H9 (cell line): Measurements from ENCODE around the gene PDZD2. TPM values are rescaled to one million over a fixed set of nuclear protein-coding genes. Genes with fewer than 3 reads are reported as not detected.
A peak's percentile ranks its signal among the peaks of the same experiment; 100 is the strongest.

Source experiments
- DNase-seq: peaks from one replicate; pipeline ENCODE4 v3.0.0-alpha.2; 2017
- H2AFZ ChIP-seq: one replicate; pipeline ENCODE4 v1.6.1; 2013; ENCODE audit warnings: mild to moderate bottlenecking, low read length, control low read depth, moderate library complexity
- H2AK5ac ChIP-seq: 2 replicates; pipeline ENCODE4 v1.6.1; 2013; ENCODE audit warnings: low read length, control low read depth, mixed read lengths; ENCODE audit not compliant: insufficient read length
- H2BK120ac ChIP-seq: one replicate; pipeline ENCODE4 v1.6.1; 2013; ENCODE audit warnings: low read depth, mild to moderate bottlenecking, low read length, control low read depth, inconsistent platforms; ENCODE audit not compliant: poor library complexity, severe bottlenecking
- H2BK12ac ChIP-seq: 2 replicates; pipeline ENCODE4 v1.6.1; 2013; ENCODE audit warnings: low read length, control low read depth, mixed read lengths, low read depth; ENCODE audit not compliant: insufficient read length
- H2BK15ac ChIP-seq: 2 replicates; pipeline ENCODE4 v1.6.1; 2013; ENCODE audit warnings: low read depth, low read length, control low read depth
- H2BK20ac ChIP-seq: one replicate; pipeline ENCODE4 v1.6.1; 2013; ENCODE audit warnings: low read depth, mild to moderate bottlenecking, low read length, control low read depth, inconsistent platforms; ENCODE audit not compliant: poor library complexity, severe bottlenecking
- H2BK5ac ChIP-seq: 2 replicates; pipeline ENCODE4 v1.6.1; 2013; ENCODE audit warnings: low read length, control low read depth, mixed read lengths; ENCODE audit not compliant: insufficient read length
- H3K14ac ChIP-seq: 2 replicates; pipeline ENCODE4 v1.6.1; 2013; ENCODE audit warnings: low read length, control low read depth; ENCODE audit not compliant: insufficient read depth
- H3K18ac ChIP-seq: 2 replicates; pipeline ENCODE4 v1.6.1; 2013; ENCODE audit warnings: low read depth, mild to moderate bottlenecking, mixed read lengths, low read length, control low read depth; ENCODE audit not compliant: insufficient read length
- H3K23ac ChIP-seq: 2 replicates; pipeline ENCODE4 v1.6.1; 2013; ENCODE audit warnings: low read length, control low read depth, mixed read lengths, low read depth; ENCODE audit not compliant: insufficient read length
- H3K23me2 ChIP-seq: 2 replicates; pipeline ENCODE4 v1.6.1; 2013; ENCODE audit warnings: low read depth, mild to moderate bottlenecking, mixed read lengths, low read length, control low read depth; ENCODE audit not compliant: insufficient read length, poor library complexity, severe bottlenecking
- H3K27ac ChIP-seq: 2 replicates; pipeline ENCODE4 v1.5.1; 2013; ENCODE audit warnings: low read length, control low read depth, mixed read lengths, low read depth; ENCODE audit not compliant: insufficient read length
- H3K27me3 ChIP-seq: 2 replicates; pipeline ENCODE4 v1.6.1; 2013; ENCODE audit warnings: low read length, control low read depth, inconsistent platforms; ENCODE audit not compliant: insufficient read depth
- H3K4ac ChIP-seq: 2 replicates; pipeline ENCODE4 v1.6.1; 2013; ENCODE audit warnings: low read depth, mild to moderate bottlenecking, control low read depth, inconsistent platforms, low read length, moderate library complexity
- H3K4me1 ChIP-seq: 2 replicates; pipeline ENCODE4 v1.6.1; 2013; ENCODE audit warnings: low read length, control low read depth, inconsistent platforms; ENCODE audit not compliant: insufficient read depth
- H3K4me2 ChIP-seq: 2 replicates; pipeline ENCODE4 v1.6.1; 2013; ENCODE audit warnings: low read length, control low read depth, mixed read lengths; ENCODE audit not compliant: insufficient read length, insufficient read depth
- H3K56ac ChIP-seq: 2 replicates; pipeline ENCODE4 v1.6.1; 2013; ENCODE audit warnings: low read depth, mild to moderate bottlenecking, mixed read lengths, low read length, control low read depth; ENCODE audit not compliant: insufficient read length
- H3K79me1 ChIP-seq: 2 replicates; pipeline ENCODE4 v1.6.1; 2013; ENCODE audit warnings: low read depth, mild to moderate bottlenecking, moderate library complexity, low read length, control low read depth, inconsistent platforms; ENCODE audit not compliant: insufficient read depth, poor library complexity, severe bottlenecking
- H3K79me2 ChIP-seq: 2 replicates; pipeline ENCODE4 v1.6.1; 2013; ENCODE audit warnings: low read length, control low read depth, inconsistent platforms; ENCODE audit not compliant: insufficient read depth
- H3K9ac ChIP-seq: 2 replicates; pipeline ENCODE4 v1.6.1; 2013; ENCODE audit warnings: low read length, control low read depth, mixed read lengths; ENCODE audit not compliant: insufficient read length; ENCODE audit errors: extremely low read depth
- H3K9me3 ChIP-seq: one replicate; pipeline ENCODE4 v1.6.1; 2013; ENCODE audit warnings: low read depth, low read length, inconsistent platforms; ENCODE audit not compliant: control insufficient read depth
- H3T11ph ChIP-seq: one replicate; pipeline ENCODE4 v1.6.1; 2013; ENCODE audit warnings: mild to moderate bottlenecking, low read length, control low read depth, inconsistent platforms
- H4K20me1 ChIP-seq: one replicate; pipeline ENCODE4 v1.6.1; 2013; ENCODE audit not compliant: control insufficient read depth, insufficient read length, insufficient read depth
- H4K5ac ChIP-seq: 2 replicates; pipeline ENCODE4 v1.6.1; 2013; ENCODE audit warnings: low read depth, mild to moderate bottlenecking, mixed read lengths, low read length, control low read depth; ENCODE audit not compliant: insufficient read length
- H4K8ac ChIP-seq: replicated peaks from 2 replicates; pipeline ENCODE4 v1.6.1; 2013; ENCODE audit warnings: low read length, control low read depth, mixed read lengths, low read depth; ENCODE audit not compliant: insufficient read length
- H4K91ac ChIP-seq: 2 replicates; pipeline ENCODE4 v1.6.1; 2013; ENCODE audit warnings: low read depth, mild to moderate bottlenecking, moderate library complexity, mixed read lengths, low read length, control low read depth; ENCODE audit not compliant: insufficient read length
- H3K27ac Mint-ChIP-seq, 3 experiments: 2 replicates in 2 of 3; 3 replicates in 1 of 3; pipeline ENCODE4 v1.8.0; 2020 to 2021; ENCODE audit warnings: mixed read lengths in 3 of 3, mild to moderate bottlenecking in 1 of 3, moderate library complexity in 1 of 3
- H3K27me3 Mint-ChIP-seq: 2 replicates; pipeline ENCODE4 v1.8.0; 2021; ENCODE audit warnings: low read depth, mild to moderate bottlenecking, moderate library complexity, mixed read lengths
- H3K36me3 Mint-ChIP-seq, 3 experiments: 2 replicates in 2 of 3; 3 replicates in 1 of 3; pipeline ENCODE4 v1.8.0; 2020 to 2021; ENCODE audit warnings: low read depth in 3 of 3, mixed read lengths in 3 of 3; ENCODE audit not compliant: insufficient read depth in 1 of 3
- H3K4me1 Mint-ChIP-seq, 2 experiments: 2 replicates each; pipeline ENCODE4 v1.8.0; 2020; ENCODE audit warnings: mixed read lengths in 2 of 2
- H3K4me3 Mint-ChIP-seq, 2 experiments: 2 replicates in 1 of 2; 3 replicates in 1 of 2; pipeline ENCODE4 v1.8.0; 2020 to 2021; ENCODE audit warnings: mild to moderate bottlenecking in 2 of 2, mixed read lengths in 2 of 2, moderate library complexity in 1 of 2
- H3K9me3 Mint-ChIP-seq, 2 experiments: 2 replicates in 1 of 2; 3 replicates in 1 of 2; pipeline ENCODE4 v1.8.0; 2020; ENCODE audit warnings: mild to moderate bottlenecking in 2 of 2, mixed read lengths in 2 of 2, moderate library complexity in 1 of 2
- WGBS: extraction: QIAGEN DNeasy Blood & Tissue Kit; methylation state at CpG from one replicate; pipeline ENCODE4 v1.1.7; 2013; ENCODE audit warnings: missing lambda C conversion rate, low lambda C conversion rate, mixed read lengths; ENCODE audit not compliant: insufficient read length; ENCODE audit errors: extremely low coverage; 5-methylcytosine and 5-hydroxymethylcytosine counted together
- total RNA-seq: library from RNA; stranded (reverse); gene quantifications from 2 replicates; pipeline ENCODE4 v1.2.1, GENCODE V29; 2021
- TF ChIP-seq, protein P1 (sequence below): fragments of 200-600 bp; sonication (generic); conservative IDR thresholded peaks from 3 replicates; pipeline ENCODE4 v1.8.0; 2021; ENCODE audit warnings: antibody characterized with exemption, mild to moderate bottlenecking

Gene PDZD2
- total RNA-seq, 1 experiment from 2014 or later = 9.9 TPM

DNA sequence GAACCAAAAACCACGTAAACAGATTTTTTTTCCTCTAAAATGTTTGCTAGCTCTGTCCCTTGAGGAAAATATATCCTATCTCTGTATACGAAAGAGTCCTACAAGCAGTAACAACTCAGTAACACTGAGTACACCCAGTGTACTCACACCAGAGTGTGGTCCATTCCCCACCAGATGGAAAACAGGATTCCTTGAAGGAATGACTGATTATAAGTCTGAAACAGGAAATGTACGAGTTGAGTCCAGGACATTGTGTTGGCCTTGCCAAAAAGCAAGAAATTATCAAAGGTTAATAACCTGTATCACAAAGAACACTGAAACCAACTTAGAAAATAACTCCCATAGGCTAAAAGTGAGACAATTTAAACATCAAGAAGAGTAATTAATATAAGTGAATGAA lies 514.8 kb downstream of the PDZD2 start:
- no peak overlapping the region for H3K4ac ChIP-seq
- Mint-ChIP-seq H3K9me3 (no peaks in the 10 kb centered on the region), H3K27me3 (no peaks in the 10 kb centered on the region), H3K36me3 (peaks cover 4 to 14% (median 6%) of the 10 kb centered on the region in 3 experiments; a peak in 5 of 7 replicates), H3K4me3 (no peak overlapping the region), H3K27ac (peak overlapping the region in 2 of 3 experiments; percentile 23 to 63; a peak in 2 of 7 replicates), H3K4me1 (peaks cover 7 to 13% of the 10 kb centered on the region in 2 experiments)
- H4K20me1 ChIP-seq = no peaks in the 10 kb centered on the region
- no peak overlapping the region for H3K56ac ChIP-seq
- no peak overlapping the region for H4K5ac ChIP-seq
- no peak overlapping the region for H2BK120ac ChIP-seq
- no peak overlapping the region for H3K18ac ChIP-seq
- H3K9me3 ChIP-seq = no peaks in the 10 kb centered on the region
- no peak overlapping the region for H2BK12ac ChIP-seq
- no peaks in the 10 kb centered on the region for H3K27me3 ChIP-seq
- H3K14ac ChIP-seq = no peak overlapping the region
- TF ChIP-seq, protein P1, sequence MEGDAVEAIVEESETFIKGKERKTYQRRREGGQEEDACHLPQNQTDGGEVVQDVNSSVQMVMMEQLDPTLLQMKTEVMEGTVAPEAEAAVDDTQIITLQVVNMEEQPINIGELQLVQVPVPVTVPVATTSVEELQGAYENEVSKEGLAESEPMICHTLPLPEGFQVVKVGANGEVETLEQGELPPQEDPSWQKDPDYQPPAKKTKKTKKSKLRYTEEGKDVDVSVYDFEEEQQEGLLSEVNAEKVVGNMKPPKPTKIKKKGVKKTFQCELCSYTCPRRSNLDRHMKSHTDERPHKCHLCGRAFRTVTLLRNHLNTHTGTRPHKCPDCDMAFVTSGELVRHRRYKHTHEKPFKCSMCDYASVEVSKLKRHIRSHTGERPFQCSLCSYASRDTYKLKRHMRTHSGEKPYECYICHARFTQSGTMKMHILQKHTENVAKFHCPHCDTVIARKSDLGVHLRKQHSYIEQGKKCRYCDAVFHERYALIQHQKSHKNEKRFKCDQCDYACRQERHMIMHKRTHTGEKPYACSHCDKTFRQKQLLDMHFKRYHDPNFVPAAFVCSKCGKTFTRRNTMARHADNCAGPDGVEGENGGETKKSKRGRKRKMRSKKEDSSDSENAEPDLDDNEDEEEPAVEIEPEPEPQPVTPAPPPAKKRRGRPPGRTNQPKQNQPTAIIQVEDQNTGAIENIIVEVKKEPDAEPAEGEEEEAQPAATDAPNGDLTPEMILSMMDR = no peak
- peaks cover 3% of the 10 kb centered on the region; the same call in 1 of the 2 replicates for H3K4me1 ChIP-seq
- no peak overlapping the region for H4K8ac ChIP-seq
- no peak overlapping the region for H3T11ph ChIP-seq
- peaks cover 50% of the 10 kb centered on the region; the same call in 1 of the 2 replicates for H3K79me2 ChIP-seq
- H3K23me2 ChIP-seq = peaks cover 5% of the 10 kb centered on the region
- no peak overlapping the region for H3K9ac ChIP-seq
- H2BK20ac ChIP-seq = no peak overlapping the region
- H2AK5ac ChIP-seq = no peak overlapping the region
- H3K79me1 ChIP-seq = peaks cover 12% of the 10 kb centered on the region
- no peak overlapping the region for H2BK5ac ChIP-seq
- no peak overlapping the region for H4K91ac ChIP-seq
- no peak for DNase-seq
- WGBS = no CpG with 5 or more reads among the region's 3 CpGs
- H3K4me2 ChIP-seq = no peak overlapping the region
- H2BK15ac ChIP-seq = no peak overlapping the region
- H3K27ac ChIP-seq = no peak overlapping the region
- H2AFZ ChIP-seq = no peak overlapping the region
- H3K23ac ChIP-seq = no peak overlapping the region
